ENCODE data around the gene CCDC188. TPM values are rescaled to one million over a fixed set of nuclear protein-coding genes. Genes with fewer than 3 reads are reported as not detected.
A peak's percentile ranks its signal among the peaks of the same experiment; 100 is the strongest.

CCDC188 gene
- total and polyA plus RNA-seq, 9 of the 15 experiments (the other 6 are each of a cell fraction or from before 2014, with no cell fraction given), result not detected

DNA sequence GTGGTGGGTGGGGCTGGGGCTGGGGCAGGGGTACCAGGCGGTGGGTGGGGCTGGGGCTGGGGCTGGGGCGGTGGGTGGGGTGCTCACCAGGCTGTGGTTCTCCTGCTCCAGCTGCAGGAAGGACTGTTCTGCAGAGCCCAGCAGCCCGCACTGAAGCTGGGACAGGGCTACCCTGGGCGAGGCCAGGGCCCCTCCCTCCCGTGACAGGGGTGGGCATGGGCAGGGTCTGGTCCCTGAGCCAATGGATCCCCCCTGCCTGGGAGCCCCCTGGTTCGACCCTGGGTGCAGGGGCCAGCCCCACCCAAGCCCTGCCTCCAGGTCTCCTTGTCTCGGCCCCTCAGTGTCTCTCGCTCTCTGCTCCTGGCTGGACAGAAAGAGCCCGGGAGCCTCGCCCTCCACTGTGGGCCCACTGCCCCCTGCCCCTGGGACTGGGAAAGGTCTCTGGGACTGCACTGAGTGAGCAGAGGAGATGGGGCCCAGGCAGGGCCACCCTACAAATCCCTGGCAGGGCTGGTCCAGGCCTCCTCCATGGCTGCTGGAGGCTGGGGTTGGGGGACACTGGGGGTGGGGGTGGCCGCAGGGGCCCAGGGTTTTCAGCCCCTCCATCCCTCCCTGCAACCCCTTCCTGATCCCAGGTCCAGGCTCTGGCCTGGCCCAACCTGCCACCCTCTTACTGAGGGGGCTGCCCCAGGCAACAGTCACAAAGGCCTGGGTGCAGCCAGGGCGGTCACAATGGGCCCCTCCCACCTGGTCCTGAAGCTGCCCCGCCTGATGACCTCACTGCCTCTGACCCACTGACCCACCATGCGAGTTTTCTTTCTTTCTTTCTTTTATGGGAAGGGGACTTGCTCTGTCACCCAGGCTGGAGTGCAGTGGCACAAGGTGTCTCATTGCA, at the start of gene CCDC188 (continued):
- TF ChIP-seq, protein P1, sequence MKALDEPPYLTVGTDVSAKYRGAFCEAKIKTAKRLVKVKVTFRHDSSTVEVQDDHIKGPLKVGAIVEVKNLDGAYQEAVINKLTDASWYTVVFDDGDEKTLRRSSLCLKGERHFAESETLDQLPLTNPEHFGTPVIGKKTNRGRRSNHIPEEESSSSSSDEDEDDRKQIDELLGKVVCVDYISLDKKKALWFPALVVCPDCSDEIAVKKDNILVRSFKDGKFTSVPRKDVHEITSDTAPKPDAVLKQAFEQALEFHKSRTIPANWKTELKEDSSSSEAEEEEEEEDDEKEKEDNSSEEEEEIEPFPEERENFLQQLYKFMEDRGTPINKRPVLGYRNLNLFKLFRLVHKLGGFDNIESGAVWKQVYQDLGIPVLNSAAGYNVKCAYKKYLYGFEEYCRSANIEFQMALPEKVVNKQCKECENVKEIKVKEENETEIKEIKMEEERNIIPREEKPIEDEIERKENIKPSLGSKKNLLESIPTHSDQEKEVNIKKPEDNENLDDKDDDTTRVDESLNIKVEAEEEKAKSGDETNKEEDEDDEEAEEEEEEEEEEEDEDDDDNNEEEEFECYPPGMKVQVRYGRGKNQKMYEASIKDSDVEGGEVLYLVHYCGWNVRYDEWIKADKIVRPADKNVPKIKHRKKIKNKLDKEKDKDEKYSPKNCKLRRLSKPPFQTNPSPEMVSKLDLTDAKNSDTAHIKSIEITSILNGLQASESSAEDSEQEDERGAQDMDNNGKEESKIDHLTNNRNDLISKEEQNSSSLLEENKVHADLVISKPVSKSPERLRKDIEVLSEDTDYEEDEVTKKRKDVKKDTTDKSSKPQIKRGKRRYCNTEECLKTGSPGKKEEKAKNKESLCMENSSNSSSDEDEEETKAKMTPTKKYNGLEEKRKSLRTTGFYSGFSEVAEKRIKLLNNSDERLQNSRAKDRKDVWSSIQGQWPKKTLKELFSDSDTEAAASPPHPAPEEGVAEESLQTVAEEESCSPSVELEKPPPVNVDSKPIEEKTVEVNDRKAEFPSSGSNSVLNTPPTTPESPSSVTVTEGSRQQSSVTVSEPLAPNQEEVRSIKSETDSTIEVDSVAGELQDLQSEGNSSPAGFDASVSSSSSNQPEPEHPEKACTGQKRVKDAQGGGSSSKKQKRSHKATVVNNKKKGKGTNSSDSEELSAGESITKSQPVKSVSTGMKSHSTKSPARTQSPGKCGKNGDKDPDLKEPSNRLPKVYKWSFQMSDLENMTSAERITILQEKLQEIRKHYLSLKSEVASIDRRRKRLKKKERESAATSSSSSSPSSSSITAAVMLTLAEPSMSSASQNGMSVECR (CRISPR knock-in tag; IDR thresholded peaks at IDR 0.05), result 0 out of 2 replicates have a peak, but pooled peaks have one; percentile 30
- TF ChIP-seq PTBP1 (IDR thresholded peaks at IDR 0.05; ENCODE audit: low read depth, low read length) (no peak), SOX6 (IDR thresholded peaks at IDR 0.05) (no peak), ZNF124 (CRISPR knock-in tag; IDR thresholded peaks at IDR 0.05) (peak; percentile 79; the same call in 1 of the 2 replicates), ZNF668 (CRISPR knock-in tag; IDR thresholded peaks at IDR 0.05) (no peak), MAFF (IDR thresholded peaks at IDR 0.05; ENCODE audit: low read length) (no peak), POLR2B (IDR thresholded peaks at IDR 0.05; ENCODE audit: low read depth, partially characterized antibody) (no peak), ETV5 (CRISPR knock-in tag; IDR thresholded peaks at IDR 0.05; ENCODE audit: low read depth) (no peak)
- TF ChIP-seq, protein P2, sequence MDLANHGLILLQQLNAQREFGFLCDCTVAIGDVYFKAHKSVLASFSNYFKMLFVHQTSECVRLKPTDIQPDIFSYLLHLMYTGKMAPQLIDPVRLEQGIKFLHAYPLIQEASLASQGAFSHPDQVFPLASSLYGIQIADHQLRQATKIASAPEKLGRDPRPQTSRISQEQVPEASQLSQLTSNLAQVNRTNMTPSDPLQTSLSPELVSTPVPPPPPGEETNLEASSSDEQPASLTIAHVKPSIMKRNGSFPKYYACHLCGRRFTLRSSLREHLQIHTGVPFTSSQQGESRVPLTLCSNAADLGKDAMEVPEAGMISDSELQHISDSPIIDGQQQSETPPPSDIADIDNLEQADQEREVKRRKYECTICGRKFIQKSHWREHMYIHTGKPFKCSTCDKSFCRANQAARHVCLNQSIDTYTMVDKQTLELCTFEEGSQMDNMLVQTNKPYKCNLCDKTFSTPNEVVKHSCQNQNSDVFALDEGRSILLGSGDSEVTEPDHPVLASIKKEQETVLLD (IDR thresholded peaks at IDR 0.05), result no peak
- TF ChIP-seq, protein P3, sequence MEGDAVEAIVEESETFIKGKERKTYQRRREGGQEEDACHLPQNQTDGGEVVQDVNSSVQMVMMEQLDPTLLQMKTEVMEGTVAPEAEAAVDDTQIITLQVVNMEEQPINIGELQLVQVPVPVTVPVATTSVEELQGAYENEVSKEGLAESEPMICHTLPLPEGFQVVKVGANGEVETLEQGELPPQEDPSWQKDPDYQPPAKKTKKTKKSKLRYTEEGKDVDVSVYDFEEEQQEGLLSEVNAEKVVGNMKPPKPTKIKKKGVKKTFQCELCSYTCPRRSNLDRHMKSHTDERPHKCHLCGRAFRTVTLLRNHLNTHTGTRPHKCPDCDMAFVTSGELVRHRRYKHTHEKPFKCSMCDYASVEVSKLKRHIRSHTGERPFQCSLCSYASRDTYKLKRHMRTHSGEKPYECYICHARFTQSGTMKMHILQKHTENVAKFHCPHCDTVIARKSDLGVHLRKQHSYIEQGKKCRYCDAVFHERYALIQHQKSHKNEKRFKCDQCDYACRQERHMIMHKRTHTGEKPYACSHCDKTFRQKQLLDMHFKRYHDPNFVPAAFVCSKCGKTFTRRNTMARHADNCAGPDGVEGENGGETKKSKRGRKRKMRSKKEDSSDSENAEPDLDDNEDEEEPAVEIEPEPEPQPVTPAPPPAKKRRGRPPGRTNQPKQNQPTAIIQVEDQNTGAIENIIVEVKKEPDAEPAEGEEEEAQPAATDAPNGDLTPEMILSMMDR (IDR thresholded peaks at IDR 0.05 in 2 of 3, conservative IDR thresholded peaks at IDR 0.05 in 1 of 3; ENCODE audit: insufficient read depth in 2 of 3, low read depth in 1 of 3, low read length in 3 of 3), result no peak
- TF ChIP-seq, protein P4, sequence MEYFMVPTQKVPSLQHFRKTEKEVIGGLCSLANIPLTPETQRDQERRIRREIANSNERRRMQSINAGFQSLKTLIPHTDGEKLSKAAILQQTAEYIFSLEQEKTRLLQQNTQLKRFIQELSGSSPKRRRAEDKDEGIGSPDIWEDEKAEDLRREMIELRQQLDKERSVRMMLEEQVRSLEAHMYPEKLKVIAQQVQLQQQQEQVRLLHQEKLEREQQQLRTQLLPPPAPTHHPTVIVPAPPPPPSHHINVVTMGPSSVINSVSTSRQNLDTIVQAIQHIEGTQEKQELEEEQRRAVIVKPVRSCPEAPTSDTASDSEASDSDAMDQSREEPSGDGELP (CRISPR knock-in tag; IDR thresholded peaks at IDR 0.05; ENCODE audit: borderline replicate concordance), result 0 out of 2 replicates have a peak, but pooled peaks have one; percentile 47
- TF ChIP-seq, protein P5, sequence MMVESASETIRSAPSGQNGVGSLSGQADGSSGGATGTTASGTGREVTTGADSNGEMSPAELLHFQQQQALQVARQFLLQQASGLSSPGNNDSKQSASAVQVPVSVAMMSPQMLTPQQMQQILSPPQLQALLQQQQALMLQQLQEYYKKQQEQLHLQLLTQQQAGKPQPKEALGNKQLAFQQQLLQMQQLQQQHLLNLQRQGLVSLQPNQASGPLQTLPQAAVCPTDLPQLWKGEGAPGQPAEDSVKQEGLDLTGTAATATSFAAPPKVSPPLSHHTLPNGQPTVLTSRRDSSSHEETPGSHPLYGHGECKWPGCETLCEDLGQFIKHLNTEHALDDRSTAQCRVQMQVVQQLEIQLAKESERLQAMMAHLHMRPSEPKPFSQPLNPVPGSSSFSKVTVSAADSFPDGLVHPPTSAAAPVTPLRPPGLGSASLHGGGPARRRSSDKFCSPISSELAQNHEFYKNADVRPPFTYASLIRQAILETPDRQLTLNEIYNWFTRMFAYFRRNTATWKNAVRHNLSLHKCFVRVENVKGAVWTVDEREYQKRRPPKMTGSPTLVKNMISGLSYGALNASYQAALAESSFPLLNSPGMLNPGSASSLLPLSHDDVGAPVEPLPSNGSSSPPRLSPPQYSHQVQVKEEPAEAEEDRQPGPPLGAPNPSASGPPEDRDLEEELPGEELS (CRISPR knock-in tag; IDR thresholded peaks at IDR 0.05; ENCODE audit: borderline replicate concordance), result peak; percentile 54; the same call in 1 of the 2 replicates
- TF ChIP-seq, protein P6, sequence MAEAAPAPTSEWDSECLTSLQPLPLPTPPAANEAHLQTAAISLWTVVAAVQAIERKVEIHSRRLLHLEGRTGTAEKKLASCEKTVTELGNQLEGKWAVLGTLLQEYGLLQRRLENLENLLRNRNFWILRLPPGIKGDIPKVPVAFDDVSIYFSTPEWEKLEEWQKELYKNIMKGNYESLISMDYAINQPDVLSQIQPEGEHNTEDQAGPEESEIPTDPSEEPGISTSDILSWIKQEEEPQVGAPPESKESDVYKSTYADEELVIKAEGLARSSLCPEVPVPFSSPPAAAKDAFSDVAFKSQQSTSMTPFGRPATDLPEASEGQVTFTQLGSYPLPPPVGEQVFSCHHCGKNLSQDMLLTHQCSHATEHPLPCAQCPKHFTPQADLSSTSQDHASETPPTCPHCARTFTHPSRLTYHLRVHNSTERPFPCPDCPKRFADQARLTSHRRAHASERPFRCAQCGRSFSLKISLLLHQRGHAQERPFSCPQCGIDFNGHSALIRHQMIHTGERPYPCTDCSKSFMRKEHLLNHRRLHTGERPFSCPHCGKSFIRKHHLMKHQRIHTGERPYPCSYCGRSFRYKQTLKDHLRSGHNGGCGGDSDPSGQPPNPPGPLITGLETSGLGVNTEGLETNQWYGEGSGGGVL (CRISPR knock-in tag; IDR thresholded peaks at IDR 0.05), result no peak
